ENCODE data around the gene KLF15. TPM values are rescaled to one million over a fixed set of nuclear protein-coding genes. Genes with fewer than 3 reads are reported as not detected.

Gene KLF15
- polyA plus RNA-seq, 2 of the 4 experiments (the other 2 are of a cell fraction): not detected

- Histone ChIP-seq H3K4me2 (no peak overlapping the region), H3K4me1 (no peaks in the 10 kb centered on the region), H3K4me3 (no peak overlapping the region), H3K27ac (no peak overlapping the region), H3K9me3 (no peaks in the 10 kb centered on the region; the same call in 2 of the 3 replicates)
- FAIRE-seq: no peak
- TF ChIP-seq HMGXB4 (CRISPR knock-in tag; IDR thresholded peaks at IDR 0.05; ENCODE audit: borderline replicate concordance): no peak
- ChIA-PET CTCF (interaction anchor here (1.3 kb wide), 1 partner anchor 11 kb away, joined by 3 read pairs; no protein-coding TSS in a partner anchor), POLR2A (no interaction called here)
- 53% methylated on average over 9 of the region's 9 CpGs for WGBS (ENCODE audit: missing lambda C conversion rate)
- no peak for DNase-seq (ENCODE audit: low read depth in 1 of 2, low spot score in 1 of 2)
- no peak for ATAC-seq
These were observed 34.8 kb downstream of the KLF15 start for GRCh38 chr3:126322181-126322967.

DNA sequence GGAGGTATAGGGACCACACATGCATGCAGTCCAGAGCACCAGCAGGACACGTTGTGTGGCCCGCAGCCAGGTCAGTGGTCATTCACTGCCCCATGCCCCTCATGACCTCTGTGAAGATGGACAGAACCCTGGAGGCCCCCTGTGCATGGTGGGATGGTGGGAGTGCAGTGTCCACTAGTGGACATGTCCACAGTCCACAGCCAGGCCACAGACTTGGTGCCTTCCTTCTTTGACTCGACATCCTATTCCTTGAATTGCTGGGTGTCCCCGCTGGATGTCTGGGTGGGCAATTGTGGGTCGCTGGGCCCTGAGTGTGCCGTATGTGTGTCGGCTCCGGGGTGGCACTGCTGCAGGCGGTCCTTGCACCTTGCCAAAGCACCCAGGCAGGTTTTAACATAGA is 35.7 kb downstream of the KLF15 start:
- ATAC-seq: no peak

DNA sequence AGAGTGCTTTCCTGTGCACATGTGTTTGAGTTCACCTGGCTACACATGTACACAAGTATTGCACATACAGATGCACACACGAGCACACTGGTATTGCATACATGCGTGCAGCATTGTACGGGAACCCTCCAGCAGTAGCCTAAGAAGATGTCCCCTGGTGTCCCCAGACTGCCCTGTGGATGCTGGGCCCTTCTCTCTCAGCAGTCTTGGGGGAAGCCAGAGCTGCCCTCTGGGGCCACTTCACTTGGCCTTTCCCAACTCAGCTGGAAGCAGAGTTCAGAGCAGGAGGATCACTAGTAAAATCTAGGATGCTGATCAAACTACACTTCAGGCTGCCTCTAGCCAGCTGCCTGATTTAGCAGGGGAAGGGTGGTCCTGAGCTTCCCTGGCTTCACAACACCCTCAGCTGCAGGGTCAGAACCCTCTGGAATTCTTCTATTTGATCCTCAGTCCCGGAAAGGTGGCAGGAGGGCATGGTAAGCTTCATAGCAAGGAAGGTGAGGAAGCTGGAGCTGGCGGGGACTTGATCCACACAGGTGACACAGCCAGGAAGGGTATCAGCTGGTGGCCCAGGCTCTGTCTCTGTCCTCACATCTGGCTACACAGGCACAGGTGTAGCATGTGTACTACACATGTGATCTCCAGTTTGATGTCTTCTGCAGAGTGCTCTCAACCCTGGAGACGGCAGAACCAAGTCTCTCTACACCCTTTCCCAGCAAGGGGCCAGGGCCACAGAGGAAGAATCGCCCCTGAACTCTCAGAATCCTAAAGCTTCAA is 36.5 kb downstream of the KLF15 start:
- H3K9me3 ChIP-seq: no peaks in the 10 kb centered on the region
- H3K4me3 ChIP-seq: no peak overlapping the region
- FAIRE-seq (no peak), ATAC-seq (no peak), DNase-seq (ENCODE audit: low read depth in 1 of 2, low spot score in 1 of 2) (no peak)
- H3K4me1 ChIP-seq: no peaks in the 10 kb centered on the region
- ChIA-PET POLR2A (no interaction called here), CTCF (no interaction called here)
- WGBS (ENCODE audit: missing lambda C conversion rate): 35% methylated on average over 5 of the region's 7 CpGs
- H3K27ac ChIP-seq: no peak overlapping the region
- H3K4me2 ChIP-seq: no peak overlapping the region
- no peak for TF ChIP-seq USF2 (IDR thresholded peaks at IDR 0.05)
- no peak for TF ChIP-seq CHD2 (IDR thresholded peaks at IDR 0.05; ENCODE audit: low read length, partially characterized antibody)
- no peak for TF ChIP-seq ESRRA (IDR thresholded peaks at IDR 0.05; ENCODE audit: borderline replicate concordance, low read length)
- TF ChIP-seq HEYL (CRISPR knock-in tag; IDR thresholded peaks at IDR 0.05): no peak
- TF ChIP-seq ZNF302 (CRISPR knock-in tag; IDR thresholded peaks at IDR 0.05): no peak
- TF ChIP-seq ZSCAN20 (CRISPR knock-in tag; IDR thresholded peaks at IDR 0.05): no peak
- no peak for TF ChIP-seq HOXB5 (CRISPR knock-in tag; IDR thresholded peaks at IDR 0.05)
- no peak for TF ChIP-seq HMGXB4 (CRISPR knock-in tag; IDR thresholded peaks at IDR 0.05; ENCODE audit: borderline replicate concordance)
- no peak for TF ChIP-seq CTCF (IDR thresholded peaks at IDR 0.05)

More for the DNA sequence above, 35.7 kb downstream of the KLF15 start:
- FAIRE-seq (no peak), DNase-seq (ENCODE audit: low read depth in 1 of 2, low spot score in 1 of 2) (no peak)
- ChIA-PET POLR2A (no interaction called here), CTCF (no interaction called here)
- WGBS (ENCODE audit: missing lambda C conversion rate): no CpG with 5 or more reads among the region's 9 CpGs
- TF ChIP-seq, protein P1, sequence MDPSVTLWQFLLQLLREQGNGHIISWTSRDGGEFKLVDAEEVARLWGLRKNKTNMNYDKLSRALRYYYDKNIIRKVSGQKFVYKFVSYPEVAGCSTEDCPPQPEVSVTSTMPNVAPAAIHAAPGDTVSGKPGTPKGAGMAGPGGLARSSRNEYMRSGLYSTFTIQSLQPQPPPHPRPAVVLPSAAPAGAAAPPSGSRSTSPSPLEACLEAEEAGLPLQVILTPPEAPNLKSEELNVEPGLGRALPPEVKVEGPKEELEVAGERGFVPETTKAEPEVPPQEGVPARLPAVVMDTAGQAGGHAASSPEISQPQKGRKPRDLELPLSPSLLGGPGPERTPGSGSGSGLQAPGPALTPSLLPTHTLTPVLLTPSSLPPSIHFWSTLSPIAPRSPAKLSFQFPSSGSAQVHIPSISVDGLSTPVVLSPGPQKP (IDR thresholded peaks at IDR 0.05; ENCODE audit: low read depth, low read length): no peak
- no peak for TF ChIP-seq RARB (CRISPR knock-in tag; IDR thresholded peaks at IDR 0.05)
- TF ChIP-seq CHD2 (IDR thresholded peaks at IDR 0.05; ENCODE audit: low read length, partially characterized antibody): no peak
- no peak for TF ChIP-seq HMGXB4 (CRISPR knock-in tag; IDR thresholded peaks at IDR 0.05; ENCODE audit: borderline replicate concordance)
- H3K4me2 ChIP-seq: no peak overlapping the region
- H3K4me1 ChIP-seq: no peaks in the 10 kb centered on the region
- H3K9me3 ChIP-seq: no peaks in the 10 kb centered on the region
- no peak overlapping the region for H3K27ac ChIP-seq
- H3K4me3 ChIP-seq: no peak overlapping the region
